GM12878 (cell line): ENCODE data around the gene VCAN.

Source experiments
- PAX5 ChIP-seq: IDR thresholded peaks from 2 replicates; pipeline ENCODE4 v1.6.1; 2011; ENCODE audit warnings: low read depth, low read length, borderline replicate concordance
- POLR2AphosphoS5 ChIP-seq: IDR thresholded peaks from 2 replicates; pipeline ENCODE4 v1.6.1; 2011; ENCODE audit warnings: mild to moderate bottlenecking, low read length, inconsistent platforms
- YY1 ChIP-seq: IDR thresholded peaks from 2 replicates; pipeline ENCODE4 v1.6.1; 2011; ENCODE audit warnings: low read depth, mild to moderate bottlenecking, low read length
- ZNF622 ChIP-seq: fragments of 450-650 bp; IDR thresholded peaks from 2 replicates; pipeline ENCODE4 v1.6.1; 2017; ENCODE audit warnings: mild to moderate bottlenecking, inconsistent platforms
- TF ChIP-seq, protein P1 (sequence below), 3 experiments: IDR thresholded peaks in 2 of 3; conservative IDR thresholded peaks in 1 of 3; 2 replicates each; pipeline ENCODE4 v1.5.1; 2011; ENCODE audit warnings: low read depth in 3 of 3, low read length in 3 of 3, mild to moderate bottlenecking in 3 of 3, control low read depth in 2 of 3, moderate library complexity in 2 of 3, inconsistent platforms in 1 of 3, mixed read lengths in 1 of 3; ENCODE audit not compliant: control insufficient read depth in 2 of 3, insufficient read depth in 1 of 3; ENCODE audit errors: extremely low read depth in 1 of 3

DNA sequence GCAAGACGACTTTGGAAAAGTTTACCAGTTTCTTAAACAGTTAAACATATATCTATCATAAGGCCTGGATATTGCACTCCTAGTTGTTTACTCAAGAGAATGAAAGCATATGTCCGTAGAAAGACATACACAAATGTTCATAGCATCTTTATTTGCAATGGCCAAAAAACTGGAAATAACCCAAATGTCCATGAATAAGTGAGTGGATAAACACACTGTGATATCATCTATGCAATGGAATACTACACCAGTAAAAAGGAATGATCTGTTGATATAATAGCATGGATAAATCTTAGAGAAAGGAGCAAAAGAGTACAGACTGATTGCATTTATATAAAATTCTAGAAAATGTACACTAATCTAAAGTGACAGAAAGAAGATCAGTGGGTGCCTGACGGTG is 28.0 kb upstream of the VCAN start:
- TF ChIP-seq ZNF622: no peak
- no peak for TF ChIP-seq POLR2AphosphoS5
- TF ChIP-seq, protein P1, sequence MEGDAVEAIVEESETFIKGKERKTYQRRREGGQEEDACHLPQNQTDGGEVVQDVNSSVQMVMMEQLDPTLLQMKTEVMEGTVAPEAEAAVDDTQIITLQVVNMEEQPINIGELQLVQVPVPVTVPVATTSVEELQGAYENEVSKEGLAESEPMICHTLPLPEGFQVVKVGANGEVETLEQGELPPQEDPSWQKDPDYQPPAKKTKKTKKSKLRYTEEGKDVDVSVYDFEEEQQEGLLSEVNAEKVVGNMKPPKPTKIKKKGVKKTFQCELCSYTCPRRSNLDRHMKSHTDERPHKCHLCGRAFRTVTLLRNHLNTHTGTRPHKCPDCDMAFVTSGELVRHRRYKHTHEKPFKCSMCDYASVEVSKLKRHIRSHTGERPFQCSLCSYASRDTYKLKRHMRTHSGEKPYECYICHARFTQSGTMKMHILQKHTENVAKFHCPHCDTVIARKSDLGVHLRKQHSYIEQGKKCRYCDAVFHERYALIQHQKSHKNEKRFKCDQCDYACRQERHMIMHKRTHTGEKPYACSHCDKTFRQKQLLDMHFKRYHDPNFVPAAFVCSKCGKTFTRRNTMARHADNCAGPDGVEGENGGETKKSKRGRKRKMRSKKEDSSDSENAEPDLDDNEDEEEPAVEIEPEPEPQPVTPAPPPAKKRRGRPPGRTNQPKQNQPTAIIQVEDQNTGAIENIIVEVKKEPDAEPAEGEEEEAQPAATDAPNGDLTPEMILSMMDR (IDR thresholded peaks at IDR 0.05 in 2 of 3, conservative IDR thresholded peaks at IDR 0.05 in 1 of 3; ENCODE audit: control insufficient read depth in 2 of 3, extremely low read depth in 1 of 3, insufficient read depth in 1 of 3, low read depth in 3 of 3, low read length in 3 of 3): no peak
- TF ChIP-seq YY1: no peak
- no peak for TF ChIP-seq PAX5
